SK-N-SH treated with all-trans-retinoic acid at 6 μM for 48 hours (cell line): ENCODE data around the gene DPPA4.
"Not testable (repeated sequence)": the region's sequence is repeated elsewhere in the genome, so short reads cannot be mapped to it uniquely, and the experiment has no call there.

Experiments used
- ARNTL ChIP-seq: fragments of 450-650 bp; formaldehyde crosslinking; IDR thresholded peaks from 2 replicates; pipeline ENCODE4 v1.5.0; 2020; ENCODE audit warnings: low read depth, mild to moderate bottlenecking, moderate library complexity, borderline replicate concordance
- OSR1 ChIP-seq: fragments of 250-450 bp; sonication (Bioruptor Pico); IDR thresholded peaks from 2 replicates; pipeline ENCODE4 v1.8.0; 2022; ENCODE audit warnings: moderate library complexity, mild to moderate bottlenecking, inconsistent platforms
- ZFP30 ChIP-seq: fragments of 450-650 bp; formaldehyde crosslinking; IDR thresholded peaks from 2 replicates; pipeline ENCODE4 v1.5.0; 2022; ENCODE audit warnings: mild to moderate bottlenecking, moderate library complexity

DNA sequence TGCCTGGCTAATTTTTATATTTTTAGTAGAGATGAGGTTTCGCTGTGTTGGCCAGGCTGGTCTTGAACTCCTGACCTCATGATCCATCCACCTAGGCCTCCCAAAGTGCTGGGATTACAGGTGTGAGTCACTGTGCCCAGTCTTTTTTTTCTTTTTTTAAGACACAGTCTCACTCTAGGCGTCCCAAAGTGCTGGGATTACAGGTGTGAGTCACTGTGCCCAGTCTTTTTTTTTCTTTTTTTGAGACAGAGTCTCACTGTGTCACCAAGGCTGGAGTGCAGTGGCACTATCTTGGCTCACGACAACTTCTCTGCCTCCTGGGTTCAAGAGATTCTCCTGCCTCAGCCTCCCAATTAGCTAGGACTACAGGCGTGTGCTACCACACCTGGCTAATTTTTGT, 37.1 kb upstream of the DPPA4 start:
- TF ChIP-seq ZFP30, ARNTL, OSR1 (CRISPR knock-in tag): not testable (repeated sequence)
